ENCODE data around the gene TRAF3. TPM values are rescaled to one million over a fixed set of nuclear protein-coding genes. Genes with fewer than 3 reads are reported as not detected.

TRAF3 gene
- polyA plus RNA-seq, 1 experiment = 20.1 TPM

GRCh38 chr14:102958461-102958860, 181.2 kb downstream of the TRAF3 start:
- ChIA-PET POLR2A (no interaction called here), CTCF (interaction anchor here (0.6 to 0.8 kb wide), 2 partner anchors 18 to 46 kb away, joined by 3 read pairs; no protein-coding TSS in a partner anchor)
- TF ChIP-seq CTCF (IDR thresholded peaks at IDR 0.05; ENCODE audit: insufficient read depth, low read depth, low read length) = no peak
- no peaks in the 10 kb centered on the region for H3K27me3 ChIP-seq (ENCODE audit: control insufficient read depth, insufficient read depth, low read length)
- H3K36me3 ChIP-seq (ENCODE audit: control insufficient read depth, insufficient read depth, low read length) = peaks cover 26% of the 10 kb centered on the region
- no peak for DNase-seq (ENCODE audit: low read depth)
- H3K4me3 ChIP-seq (ENCODE audit: low read depth, low read length) = no peak overlapping the region

Small RNA genes lying within 50 kb of the gene (small RNA-seq; reads per million reads assigned to genes)
- gene RNU6-1316P (ENCODE audit: insufficient read length, low read depth, low replicate concordance) = not detected

Other genes starting within 250 kb of the TRAF3 start
- gene RCOR1, start 184.8 kb upstream of the TRAF3 start, polyA plus RNA-seq (2011; rRNA removed) = 7.9 and 11.8 TPM in 2 replicates
- 0.04 and 0.17 TPM in 2 replicates for gene AMN, start 145.2 kb downstream of the TRAF3 start, polyA plus RNA-seq (2011; rRNA removed)

Data from BJ (cell line).